ENCODE measurements around the gene ACSBG1. TPM values are rescaled to one million over a fixed set of nuclear protein-coding genes. Genes with fewer than 3 reads are reported as not detected.
A peak's percentile ranks its signal among the peaks of the same experiment; 100 is the strongest.

The ACSBG1 gene
- total RNA-seq, 2 experiments from 2014 or later: 0.28 TPM; not detected in 1

DNA sequence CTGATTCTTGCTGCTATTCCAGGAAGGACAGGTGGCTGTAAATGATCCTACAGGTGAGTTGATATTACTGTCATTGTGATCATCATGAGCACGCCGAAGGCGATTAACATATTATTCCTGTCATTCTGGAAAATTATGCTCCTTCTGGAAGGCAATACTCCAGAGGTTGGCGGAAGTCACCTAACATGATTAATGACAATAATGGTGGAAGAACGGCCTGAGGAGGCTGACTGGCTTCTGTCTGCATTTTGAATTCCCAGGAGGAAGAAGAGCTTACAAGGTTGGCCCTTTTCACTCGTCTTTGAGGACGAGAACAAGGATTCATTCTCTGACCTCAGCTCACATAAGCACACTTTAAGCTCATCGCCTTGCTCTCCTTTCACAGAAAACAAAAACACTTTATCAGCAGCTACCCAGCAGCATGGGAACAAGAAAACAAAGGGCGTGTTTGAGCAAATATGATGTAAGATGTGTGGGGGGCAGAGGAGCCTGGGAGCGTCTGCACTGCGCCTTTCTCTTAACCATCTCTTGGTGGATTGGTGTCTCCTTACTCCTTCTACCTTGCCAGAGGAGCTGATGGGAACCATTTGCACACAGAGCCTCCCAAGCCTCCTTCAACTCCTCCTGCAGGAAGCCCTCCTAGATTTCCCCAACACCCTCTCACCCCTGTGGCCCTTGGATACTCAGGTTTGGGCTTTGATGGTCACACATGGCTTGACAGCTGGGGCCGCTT, 23.0 kb downstream of the ACSBG1 start:
- ATAC-seq (no peak), DNase-seq (no peak)
- CTCF ChIA-PET: interaction anchor here (0.9 to 4.3 kb wide), 4 partner anchors 8 to 30 kb away, joined by 3 to 21 read pairs (median 5); no protein-coding TSS in a partner anchor
- Mint-ChIP-seq H3K9me3 (ENCODE audit: low read depth) (no peaks in the 10 kb centered on the region), H3K27me3 (peaks cover 23% of the 10 kb centered on the region), H3K36me3 (no peaks in the 10 kb centered on the region), H3K4me3 (no peak overlapping the region), H3K27ac (no peak overlapping the region), H3K4me1 (peaks cover 1% of the 10 kb centered on the region)

DNA sequence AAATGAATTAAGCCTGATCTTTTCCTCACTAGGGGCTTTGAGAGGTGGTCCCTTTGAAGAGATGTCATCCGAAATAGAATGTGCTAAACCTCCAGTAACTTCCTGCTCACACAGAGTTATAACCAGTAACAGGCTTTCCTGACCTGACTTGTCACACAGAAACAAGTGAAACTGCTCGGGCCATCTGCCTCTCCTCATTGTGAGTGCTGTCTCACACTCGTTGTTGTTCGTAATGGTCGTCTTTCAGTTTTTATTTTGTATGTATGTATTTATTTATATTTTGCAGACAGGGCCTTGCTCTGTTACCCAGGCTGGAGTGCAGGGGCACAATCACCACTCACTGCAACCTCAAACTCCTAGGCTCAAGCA, 24.0 kb downstream of the ACSBG1 start:
- H3K4me1 Mint-ChIP-seq: peaks cover 1% of the 10 kb centered on the region
- no peak for DNase-seq
- H3K9me3 Mint-ChIP-seq (ENCODE audit: low read depth): no peaks in the 10 kb centered on the region
- peaks cover 23% of the 10 kb centered on the region for H3K27me3 Mint-ChIP-seq
- no peaks in the 10 kb centered on the region for H3K36me3 Mint-ChIP-seq
- no peak for ATAC-seq
- CTCF ChIA-PET: interaction anchor here (2.5 to 4.3 kb wide), 2 partner anchors 14 to 30 kb away, joined by 7 to 21 read pairs; no protein-coding TSS in a partner anchor
- no peak overlapping the region for H3K4me3 Mint-ChIP-seq
- no peak overlapping the region for H3K27ac Mint-ChIP-seq

GRCh38 chr15:78209646-78210348, 24.6 kb downstream of the ACSBG1 start:
- Mint-ChIP-seq H3K27ac (no peak overlapping the region), H3K36me3 (no peaks in the 10 kb centered on the region)

GRCh38 chr15:78208887-78209645, 25.3 kb downstream of the ACSBG1 start:
- peaks cover 1% of the 10 kb centered on the region for H3K4me1 Mint-ChIP-seq
- no peak overlapping the region for H3K27ac Mint-ChIP-seq
- CTCF ChIA-PET: no interaction called here
- no peaks in the 10 kb centered on the region for H3K36me3 Mint-ChIP-seq
- ATAC-seq (no peak), DNase-seq (no peak)
- H3K4me3 Mint-ChIP-seq: no peak overlapping the region
- H3K27me3 Mint-ChIP-seq: peaks cover 17% of the 10 kb centered on the region
- H3K9me3 Mint-ChIP-seq (ENCODE audit: low read depth): no peaks in the 10 kb centered on the region

More at GRCh38 chr15:78209646-78210348, 24.6 kb downstream of the ACSBG1 start:
- Mint-ChIP-seq H3K9me3 (ENCODE audit: low read depth) (no peaks in the 10 kb centered on the region), H3K4me1 (peaks cover 1% of the 10 kb centered on the region), H3K27me3 (peaks cover 19% of the 10 kb centered on the region), H3K4me3 (no peak overlapping the region)
- ATAC-seq (no peak), DNase-seq (no peak)
- CTCF ChIA-PET: no interaction called here

GRCh38 chr15:78208341-78208844, 26.0 kb downstream of the ACSBG1 start:
- DNase-seq (peak; percentile 23), ATAC-seq (no peak)
- H3K27ac Mint-ChIP-seq: no peak overlapping the region
- no peaks in the 10 kb centered on the region for H3K36me3 Mint-ChIP-seq
- peaks cover 1% of the 10 kb centered on the region for H3K4me1 Mint-ChIP-seq
- H3K4me3 Mint-ChIP-seq: no peak overlapping the region
- peaks cover 14% of the 10 kb centered on the region for H3K27me3 Mint-ChIP-seq
- H3K9me3 Mint-ChIP-seq (ENCODE audit: low read depth): no peaks in the 10 kb centered on the region
- CTCF ChIA-PET: interaction anchor here (2.0 kb wide), 1 partner anchor 13 kb away, joined by 8 read pairs; no protein-coding TSS in a partner anchor

- no peak overlapping the region for H3K4me3 Mint-ChIP-seq
- H3K4me1 Mint-ChIP-seq: peaks cover 1% of the 10 kb centered on the region
- ATAC-seq (no peak), DNase-seq (peak; percentile 21)
- CTCF ChIA-PET: interaction anchor here (2.0 kb wide), 1 partner anchor 12 kb away, joined by 8 read pairs; no protein-coding TSS in a partner anchor
- H3K36me3 Mint-ChIP-seq: no peaks in the 10 kb centered on the region
- peaks cover 9% of the 10 kb centered on the region for H3K27me3 Mint-ChIP-seq
- no peak overlapping the region for H3K27ac Mint-ChIP-seq
- H3K9me3 Mint-ChIP-seq (ENCODE audit: low read depth): no peaks in the 10 kb centered on the region
Observed at GRCh38 chr15:78207641-78208340, 26.6 kb downstream of the ACSBG1 start.

GRCh38 chr15:78207110-78207458, 27.3 kb downstream of the ACSBG1 start:
- CTCF ChIA-PET: interaction anchor here (2.0 to 3.7 kb wide), 2 partner anchors 11 to 95 kb away, joined by 8 to 14 read pairs; no protein-coding TSS in a partner anchor
- H3K36me3 Mint-ChIP-seq: no peaks in the 10 kb centered on the region
- peaks cover 1% of the 10 kb centered on the region for H3K4me1 Mint-ChIP-seq
- H3K27me3 Mint-ChIP-seq: peaks cover 9% of the 10 kb centered on the region
- no peak for ATAC-seq
- no peak overlapping the region for H3K27ac Mint-ChIP-seq
- no peak overlapping the region for H3K4me3 Mint-ChIP-seq
- H3K9me3 Mint-ChIP-seq (ENCODE audit: low read depth): no peaks in the 10 kb centered on the region
- DNase-seq: peak; percentile 22

GRCh38 chr15:78206326-78207109, 27.8 kb downstream of the ACSBG1 start:
- Mint-ChIP-seq H3K4me1 (peaks cover 1% of the 10 kb centered on the region), H3K27me3 (peaks cover 7% of the 10 kb centered on the region)
- CTCF ChIA-PET: interaction anchor here (2.0 to 3.7 kb wide), 3 partner anchors 11 to 94 kb away, joined by 8 to 14 read pairs (median 14); no protein-coding TSS in a partner anchor

GRCh38 chr15:78205856-78206255, 28.5 kb downstream of the ACSBG1 start:
- Mint-ChIP-seq H3K27ac (no peak overlapping the region), H3K36me3 (no peaks in the 10 kb centered on the region), H3K4me3 (no peak overlapping the region), H3K4me1 (peaks cover under 1% of the 10 kb centered on the region), H3K27me3 (peaks cover 7% of the 10 kb centered on the region), H3K9me3 (ENCODE audit: low read depth) (no peaks in the 10 kb centered on the region)
- DNase-seq (peak; percentile 34), ATAC-seq (no peak)
- CTCF ChIA-PET: interaction anchor here (1.2 to 3.7 kb wide), 5 partner anchors 10 to 240 kb away, joined by 3 to 14 read pairs (median 6); no protein-coding TSS in a partner anchor

More at GRCh38 chr15:78206326-78207109, 27.8 kb downstream of the ACSBG1 start:
- Mint-ChIP-seq H3K36me3 (no peaks in the 10 kb centered on the region), H3K27ac (no peak overlapping the region), H3K4me3 (no peak overlapping the region), H3K9me3 (ENCODE audit: low read depth) (no peaks in the 10 kb centered on the region)
- no peak for ATAC-seq
- DNase-seq: peak; percentile 27

GRCh38 chr15:78205337-78205736, 29.0 kb downstream of the ACSBG1 start:
- Mint-ChIP-seq H3K27ac (no peak overlapping the region), H3K4me1 (no peaks in the 10 kb centered on the region), H3K36me3 (no peaks in the 10 kb centered on the region), H3K27me3 (peaks cover 7% of the 10 kb centered on the region), H3K4me3 (no peak overlapping the region), H3K9me3 (ENCODE audit: low read depth) (no peaks in the 10 kb centered on the region)
- no peak for DNase-seq
- ATAC-seq: no peak
- CTCF ChIA-PET: interaction anchor here (1.0 to 3.7 kb wide), 6 partner anchors 10 to 303 kb away, joined by 3 to 14 read pairs (median 6); no protein-coding TSS in a partner anchor

DNA sequence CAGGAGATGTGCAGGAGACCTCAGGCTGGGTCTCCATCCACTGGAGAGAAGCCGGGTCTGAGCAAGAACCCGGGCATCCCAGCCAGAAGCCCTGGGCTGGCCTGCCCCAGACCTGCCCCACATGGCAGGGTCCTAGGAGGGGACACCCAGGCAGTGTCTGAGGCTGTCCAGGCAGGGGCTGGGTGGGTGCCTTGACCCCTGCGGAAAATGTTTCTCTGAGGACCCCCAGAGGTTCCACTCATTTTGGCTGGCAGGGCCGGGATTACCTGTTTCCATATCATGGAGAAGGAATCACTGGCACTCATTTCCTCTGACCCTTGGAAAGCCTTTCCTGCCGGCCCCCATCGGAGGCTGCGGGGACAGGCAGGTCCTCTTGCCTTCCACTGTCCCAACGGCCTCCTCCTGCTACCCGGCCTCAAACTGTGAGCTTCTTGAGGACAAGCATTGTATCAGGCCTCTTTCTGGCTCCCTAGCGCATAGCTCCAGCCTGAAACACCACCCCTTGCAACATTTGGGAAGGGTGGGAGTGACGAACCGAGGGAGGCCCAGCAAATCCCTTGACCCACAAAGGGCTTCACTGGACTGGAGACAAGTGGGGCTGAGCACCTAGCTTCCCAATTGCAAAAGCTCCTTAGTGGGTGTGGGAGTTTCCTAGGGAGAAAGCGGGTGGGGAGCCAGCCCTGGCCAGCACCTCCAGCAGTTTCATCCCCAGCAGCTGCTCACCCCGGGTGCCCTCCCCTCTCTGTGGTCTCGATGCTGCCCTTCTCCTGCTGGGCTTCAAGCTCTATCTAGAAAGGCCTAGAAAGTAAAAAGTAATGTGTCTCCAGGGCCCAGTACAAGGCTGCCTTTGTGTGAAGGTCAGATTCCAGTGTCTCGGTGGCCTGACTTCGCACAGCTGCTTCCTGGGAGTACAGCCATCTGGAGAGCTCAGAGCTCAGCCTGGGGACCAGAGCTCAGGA, 29.7 kb downstream of the ACSBG1 start:
- no peaks in the 10 kb centered on the region for H3K4me1 Mint-ChIP-seq
- H3K4me3 Mint-ChIP-seq: no peak overlapping the region
- ATAC-seq (no peak), DNase-seq (peak; percentile 31)
- no peak overlapping the region for H3K27ac Mint-ChIP-seq
- H3K27me3 Mint-ChIP-seq: peaks cover 7% of the 10 kb centered on the region
- CTCF ChIA-PET: interaction anchor here (0.9 to 3.7 kb wide), 8 partner anchors 9 to 302 kb away, joined by 3 to 14 read pairs (median 4); no protein-coding TSS in a partner anchor
- no peaks in the 10 kb centered on the region for H3K36me3 Mint-ChIP-seq
- H3K9me3 Mint-ChIP-seq (ENCODE audit: low read depth): no peaks in the 10 kb centered on the region

Measured in activated CD8-positive, alpha-beta memory T cell treated with anti-CD3 and anti-CD28 coated beads, Interleukin-2, amount 10 ng/mL, durations not matched to agents 7 days and 5 days (primary cell).